GM10266 (cell line): ENCODE measurements around the gene ANKRD12.

Experiments
- DNase-seq: peaks from one replicate; pipeline ENCODE4 v3.0.0; 2012; ENCODE audit errors: extremely low spot score
- TF ChIP-seq, protein P1 (sequence below): IDR thresholded peaks from 2 replicates; pipeline ENCODE4 v1.5.1; 2012; ENCODE audit warnings: mild to moderate bottlenecking, low read depth; ENCODE audit not compliant: control insufficient read depth, insufficient read depth; ENCODE audit errors: missing control alignments

The ANKRD12 gene

DNA sequence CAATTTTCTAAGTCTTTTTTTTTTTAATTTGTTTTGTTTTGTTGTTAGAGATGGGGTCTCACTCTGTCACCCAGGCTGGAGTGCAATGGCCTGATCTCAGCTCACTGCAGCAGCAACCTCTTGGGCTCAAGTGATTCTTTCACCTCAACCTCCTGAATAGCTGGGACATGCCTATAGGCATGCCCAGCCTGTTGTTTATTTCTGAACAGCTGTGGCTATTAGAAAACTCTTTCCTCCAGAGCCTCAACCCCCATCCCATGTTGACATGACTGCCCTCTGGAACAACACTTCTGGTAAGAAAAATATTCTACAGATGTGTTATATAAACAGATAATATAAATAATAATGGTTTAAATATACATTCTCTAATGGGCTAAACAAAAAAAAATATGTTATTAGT is 153.6 kb downstream of the ANKRD12 start:
- TF ChIP-seq, protein P1, sequence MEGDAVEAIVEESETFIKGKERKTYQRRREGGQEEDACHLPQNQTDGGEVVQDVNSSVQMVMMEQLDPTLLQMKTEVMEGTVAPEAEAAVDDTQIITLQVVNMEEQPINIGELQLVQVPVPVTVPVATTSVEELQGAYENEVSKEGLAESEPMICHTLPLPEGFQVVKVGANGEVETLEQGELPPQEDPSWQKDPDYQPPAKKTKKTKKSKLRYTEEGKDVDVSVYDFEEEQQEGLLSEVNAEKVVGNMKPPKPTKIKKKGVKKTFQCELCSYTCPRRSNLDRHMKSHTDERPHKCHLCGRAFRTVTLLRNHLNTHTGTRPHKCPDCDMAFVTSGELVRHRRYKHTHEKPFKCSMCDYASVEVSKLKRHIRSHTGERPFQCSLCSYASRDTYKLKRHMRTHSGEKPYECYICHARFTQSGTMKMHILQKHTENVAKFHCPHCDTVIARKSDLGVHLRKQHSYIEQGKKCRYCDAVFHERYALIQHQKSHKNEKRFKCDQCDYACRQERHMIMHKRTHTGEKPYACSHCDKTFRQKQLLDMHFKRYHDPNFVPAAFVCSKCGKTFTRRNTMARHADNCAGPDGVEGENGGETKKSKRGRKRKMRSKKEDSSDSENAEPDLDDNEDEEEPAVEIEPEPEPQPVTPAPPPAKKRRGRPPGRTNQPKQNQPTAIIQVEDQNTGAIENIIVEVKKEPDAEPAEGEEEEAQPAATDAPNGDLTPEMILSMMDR, result no peak
- DNase-seq, result no peak

GRCh38 chr18:9292047-9292446 is 155.5 kb downstream of the ANKRD12 start:
- DNase-seq, result no peak
- TF ChIP-seq, protein P1, result no peak

DNA sequence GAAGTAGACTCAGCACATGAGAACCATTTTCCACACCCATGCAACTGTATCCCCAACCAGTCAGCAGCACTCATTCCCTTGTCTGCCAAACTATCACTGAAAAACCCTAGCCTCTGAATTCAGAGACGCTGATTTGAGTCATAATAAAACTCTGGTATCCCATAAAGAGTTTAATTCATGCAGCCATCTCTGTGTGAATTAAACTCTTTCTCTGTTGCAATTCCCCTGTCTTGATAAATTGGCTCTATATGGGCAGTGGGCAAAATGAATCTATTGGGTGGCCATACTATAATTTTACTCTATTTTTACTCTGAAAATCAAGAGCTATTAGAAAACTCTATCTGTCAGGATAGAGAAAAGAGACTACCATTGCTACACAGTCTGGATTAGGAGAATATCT is 157.4 kb downstream of the ANKRD12 start:
- TF ChIP-seq, protein P1, result no peak
- no peak for DNase-seq

GRCh38 chr18:9296233-9297006 is 159.8 kb downstream of the ANKRD12 start:
- DNase-seq, result no peak
- TF ChIP-seq, protein P1, result no peak

DNA sequence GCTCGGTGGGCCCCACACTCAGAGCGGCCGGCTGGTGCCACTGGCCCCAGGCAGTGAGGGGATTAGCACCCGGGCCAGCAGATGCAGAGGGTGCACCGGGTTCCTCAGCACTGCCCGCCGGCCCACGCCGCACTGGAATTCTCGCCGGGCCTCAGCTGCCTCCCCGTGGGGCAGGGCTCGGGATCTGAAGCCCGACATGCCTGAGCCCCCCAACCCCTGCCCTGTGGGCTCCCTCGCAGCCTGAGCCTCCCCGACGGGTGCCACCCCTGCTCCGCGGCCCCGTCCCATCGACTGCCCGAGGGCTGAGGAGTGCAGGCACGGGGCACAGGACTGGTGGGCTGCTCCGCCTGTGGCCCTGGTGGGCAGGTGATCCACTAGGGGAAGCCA is 160.4 kb downstream of the ANKRD12 start:
- TF ChIP-seq, protein P1, result no peak

GRCh38 chr18:9304388-9305070 is 167.9 kb downstream of the ANKRD12 start:
- no peak for DNase-seq
- TF ChIP-seq, protein P1, result no peak

More for the DNA sequence above, 160.4 kb downstream of the ANKRD12 start:
- no peak for DNase-seq

DNA sequence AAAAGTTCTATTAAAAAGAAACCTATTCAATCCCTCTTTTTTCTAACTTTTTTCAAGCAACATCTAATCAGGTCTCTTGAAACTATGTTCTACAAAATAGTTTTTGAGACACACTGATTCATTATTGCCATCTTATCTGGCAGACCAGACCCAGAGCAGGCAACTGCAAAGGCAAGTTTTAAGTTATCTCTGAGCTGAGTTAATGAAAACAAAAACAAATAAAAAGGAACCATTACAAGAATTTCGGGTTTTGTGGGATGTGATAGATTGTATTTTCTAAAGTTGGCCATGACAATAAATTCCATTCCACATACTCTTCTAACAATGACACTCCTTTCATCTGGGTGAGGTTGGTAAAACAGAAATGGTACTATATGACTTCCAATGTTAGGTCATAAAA is 182.8 kb downstream of the ANKRD12 start:
- TF ChIP-seq, protein P1, result no peak
- no peak for DNase-seq
